ENCODE measurements around the gene PSEN1.

PSEN1 gene

DNA sequence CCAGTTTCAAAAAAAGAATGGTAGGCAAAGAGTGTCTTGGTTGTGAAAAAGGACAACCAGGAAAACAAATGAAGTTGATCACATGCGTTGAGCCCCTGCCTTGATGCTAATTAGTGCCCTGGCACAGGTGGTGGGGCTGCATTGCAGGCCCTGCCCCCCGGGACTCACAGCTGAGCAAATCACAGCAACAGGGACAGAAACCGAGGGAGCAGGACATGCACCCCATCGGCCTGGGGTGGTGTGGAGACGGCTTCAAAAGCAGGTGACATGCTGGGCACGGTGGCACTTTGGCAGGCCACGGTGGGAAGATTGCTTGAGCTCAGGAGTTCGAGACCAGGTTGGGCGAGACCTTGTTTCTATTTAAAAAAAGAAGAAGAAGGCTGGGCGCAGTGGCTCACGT, 99.8 kb downstream of the PSEN1 start:
- TF ChIP-seq POLR2A (IDR thresholded peaks at IDR 0.05; ENCODE audit: low read depth, low read length): no peak
- FAIRE-seq: no peak
- DNase-seq (ENCODE audit: insufficient read length, low spot score): peak; percentile 6

DNA sequence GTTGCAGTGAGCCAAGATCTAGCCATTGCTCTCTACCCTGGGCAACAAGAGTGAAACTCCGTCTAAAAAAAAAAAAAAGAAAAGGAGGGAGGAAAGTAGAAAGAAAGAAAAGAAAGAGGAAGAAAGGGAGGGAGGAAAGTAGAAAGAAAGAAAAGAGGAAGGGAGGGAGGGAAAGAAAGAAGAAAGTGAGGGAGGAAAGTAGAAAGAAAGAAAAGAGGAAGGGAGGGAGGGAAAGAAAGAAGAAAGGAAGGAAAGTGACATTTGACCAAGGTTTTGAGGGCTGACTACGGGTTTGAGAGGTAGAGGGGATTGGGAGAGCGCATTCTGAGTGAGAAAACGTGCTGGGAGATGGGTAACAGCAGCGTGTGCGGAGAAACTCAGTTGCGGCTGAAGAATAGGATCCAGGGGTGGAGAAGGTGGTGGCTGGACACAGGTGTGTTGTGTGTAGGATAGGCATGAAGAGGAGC, 100.5 kb downstream of the PSEN1 start:
- no peak for TF ChIP-seq POLR2A (IDR thresholded peaks at IDR 0.05; ENCODE audit: low read depth, low read length)
- no peak for DNase-seq (ENCODE audit: insufficient read length, low spot score)
- no peak for FAIRE-seq

DNA sequence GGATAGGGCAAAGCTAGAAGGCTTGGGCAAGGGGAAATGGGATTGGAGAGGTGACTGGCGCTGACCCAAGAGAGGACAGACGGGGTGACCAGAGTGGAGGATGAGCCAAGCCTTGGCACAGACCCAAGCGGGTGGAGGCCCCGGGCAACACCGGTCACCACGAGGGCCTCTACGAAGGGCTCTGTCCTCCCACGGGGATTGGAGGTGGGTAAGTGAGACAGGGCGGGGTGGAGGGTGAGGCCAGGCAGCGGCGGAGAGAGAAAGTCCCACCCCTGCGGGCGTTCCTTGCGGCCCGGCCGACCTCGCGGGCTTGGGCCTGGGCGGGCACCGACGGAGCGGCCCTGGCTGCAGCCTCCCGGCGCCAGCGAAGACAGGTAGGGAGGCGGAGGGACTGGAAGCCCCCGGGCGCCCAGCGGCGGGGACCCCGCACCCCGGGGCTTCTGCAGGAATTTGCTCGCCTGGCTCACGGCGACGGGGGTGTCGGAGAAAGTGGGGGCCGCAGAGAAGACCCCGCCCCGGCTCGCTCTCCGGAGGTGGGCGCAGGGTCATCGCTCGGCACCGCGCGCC, 101.0 kb downstream of the PSEN1 start, which contains the start of gene PAPLN:
PAPLN (plus strand) TSS at position 288 of the 567 bp plus-strand sequence. CDS start 2,273 bp downstream, outside the sequence.
- DNase-seq (ENCODE audit: insufficient read length, low spot score): peak; percentile 46
- TF ChIP-seq POLR2A (IDR thresholded peaks at IDR 0.05; ENCODE audit: low read depth, low read length): no peak
- FAIRE-seq: no peak

DNA sequence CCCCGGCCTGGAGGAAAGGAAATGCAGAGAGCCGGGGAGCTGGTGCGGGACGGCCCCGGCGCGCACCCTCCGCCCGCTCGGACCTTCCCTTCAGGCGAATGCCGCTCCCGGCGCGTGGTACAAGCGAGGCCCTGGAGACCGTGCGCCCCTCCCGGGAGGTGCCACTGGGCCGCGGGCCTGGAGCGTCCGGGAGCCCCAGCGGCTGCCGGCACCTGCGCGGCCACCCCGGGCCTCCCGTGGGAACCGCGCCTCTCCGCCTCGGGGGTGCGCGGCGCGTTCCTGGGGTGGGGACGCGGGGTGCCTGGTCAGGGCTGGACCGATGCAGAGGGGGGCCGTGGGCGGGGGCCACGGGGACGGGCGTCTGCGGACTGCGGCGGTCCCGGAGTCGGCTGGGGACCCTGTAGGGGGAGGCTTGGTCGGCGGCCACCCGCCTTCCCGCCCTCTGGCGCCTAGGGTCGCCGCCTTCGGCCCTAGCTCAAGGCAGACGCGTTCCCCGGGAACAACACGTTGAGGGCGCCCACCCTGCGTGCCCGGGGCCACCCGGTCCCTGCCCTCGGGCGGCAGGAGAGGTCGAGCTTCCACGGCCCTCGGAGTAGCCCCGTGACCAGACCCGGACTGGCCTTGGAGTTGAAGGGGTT, 101.6 kb downstream of the PSEN1 start:
- FAIRE-seq (no peak), DNase-seq (ENCODE audit: insufficient read length, low spot score) (peak; percentile 5)
- TF ChIP-seq POLR2A (IDR thresholded peaks at IDR 0.05; ENCODE audit: low read depth, low read length): no peak

DNA sequence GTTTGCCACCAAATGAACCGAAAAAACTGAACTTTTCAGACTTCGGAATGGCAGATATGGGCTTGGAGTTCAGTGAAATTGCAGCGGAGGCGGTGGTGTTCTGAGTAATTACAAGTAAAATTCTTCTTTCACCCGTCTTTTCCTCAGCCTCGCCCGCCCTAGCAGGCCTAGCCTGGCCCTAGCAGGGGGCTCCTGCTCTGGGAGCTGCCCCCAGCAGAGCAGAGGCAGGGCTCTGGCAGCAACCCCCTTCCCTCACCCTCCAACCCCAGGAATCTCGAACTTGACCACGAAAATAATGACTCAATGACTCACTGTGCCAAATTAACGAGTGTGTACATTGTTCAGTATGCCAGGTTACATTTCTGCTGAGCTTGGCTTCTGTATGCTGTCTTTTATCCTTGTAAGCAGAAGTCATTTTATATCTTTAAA, 102.1 kb downstream of the PSEN1 start:
- DNase-seq (ENCODE audit: insufficient read length, low spot score) (peak; percentile 88), FAIRE-seq (peak; percentile 38)
- TF ChIP-seq POLR2A (IDR thresholded peaks at IDR 0.05; ENCODE audit: low read depth, low read length): no peak

DNA sequence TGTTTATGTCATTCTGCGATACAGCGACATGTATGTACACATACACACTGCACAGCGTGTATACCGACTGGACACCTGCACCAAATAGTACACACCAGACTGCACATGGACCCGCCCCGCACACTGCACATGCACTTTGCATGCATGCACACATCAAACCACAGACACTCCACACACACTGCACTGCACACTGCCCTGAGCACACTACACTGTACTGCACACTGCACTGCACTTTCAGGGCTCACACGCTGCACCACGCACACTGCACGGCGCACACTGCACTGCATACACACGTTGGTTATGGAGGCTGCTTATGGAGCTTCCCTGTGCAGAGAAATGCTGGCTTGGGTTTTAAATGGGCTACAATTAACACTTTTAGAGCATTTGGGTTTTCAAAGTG, 102.6 kb downstream of the PSEN1 start:
- DNase-seq (ENCODE audit: insufficient read length, low spot score) (peak; percentile 50), FAIRE-seq (no peak)
- TF ChIP-seq POLR2A (IDR thresholded peaks at IDR 0.05; ENCODE audit: low read depth, low read length): no peak

DNA sequence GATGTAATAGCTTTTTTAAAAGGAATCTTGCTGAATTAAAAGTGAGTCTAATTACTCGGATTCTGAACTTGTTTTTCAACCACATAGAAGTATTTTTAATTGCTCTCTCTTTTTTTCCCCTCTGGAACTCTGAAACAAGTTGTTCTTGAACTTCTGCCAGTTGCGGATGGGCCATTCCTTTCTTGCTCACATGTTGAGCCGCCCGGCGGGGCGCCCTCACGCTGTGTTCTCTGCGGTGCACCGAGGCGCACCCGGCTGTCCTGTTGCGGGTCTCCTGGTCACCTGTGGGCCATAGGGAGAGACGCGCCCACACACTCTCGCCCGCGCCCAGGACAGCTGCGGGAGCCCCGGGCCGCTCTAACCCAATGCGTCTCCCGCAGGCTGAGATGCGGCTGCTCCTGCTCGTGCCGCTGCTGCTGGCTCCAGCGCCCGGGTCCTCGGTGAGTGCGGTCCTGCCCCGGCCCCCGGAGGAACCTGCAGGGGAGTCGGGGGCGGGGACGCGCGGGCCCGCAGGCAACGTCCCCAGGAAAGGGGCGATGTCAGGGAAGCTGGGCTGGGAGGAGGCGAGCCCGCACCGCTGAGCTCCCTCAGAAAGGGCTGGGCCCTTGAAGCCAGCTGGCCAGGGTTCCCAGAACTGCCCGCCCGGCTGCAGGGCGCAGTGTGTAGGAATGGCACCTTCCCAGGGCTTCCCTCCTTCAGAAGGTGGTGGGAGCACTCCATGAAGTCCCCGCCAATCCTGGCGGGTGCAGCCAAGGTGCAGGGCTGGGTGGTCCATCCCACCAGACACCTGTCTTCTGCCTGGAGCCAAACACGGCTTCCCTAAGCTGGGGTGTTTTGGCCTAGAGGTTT, 103.3 kb downstream of the PSEN1 start:
- DNase-seq (ENCODE audit: insufficient read length, low spot score) (peak; percentile 62), FAIRE-seq (no peak)
- TF ChIP-seq POLR2A (IDR thresholded peaks at IDR 0.05; ENCODE audit: low read depth, low read length): no peak

DNA sequence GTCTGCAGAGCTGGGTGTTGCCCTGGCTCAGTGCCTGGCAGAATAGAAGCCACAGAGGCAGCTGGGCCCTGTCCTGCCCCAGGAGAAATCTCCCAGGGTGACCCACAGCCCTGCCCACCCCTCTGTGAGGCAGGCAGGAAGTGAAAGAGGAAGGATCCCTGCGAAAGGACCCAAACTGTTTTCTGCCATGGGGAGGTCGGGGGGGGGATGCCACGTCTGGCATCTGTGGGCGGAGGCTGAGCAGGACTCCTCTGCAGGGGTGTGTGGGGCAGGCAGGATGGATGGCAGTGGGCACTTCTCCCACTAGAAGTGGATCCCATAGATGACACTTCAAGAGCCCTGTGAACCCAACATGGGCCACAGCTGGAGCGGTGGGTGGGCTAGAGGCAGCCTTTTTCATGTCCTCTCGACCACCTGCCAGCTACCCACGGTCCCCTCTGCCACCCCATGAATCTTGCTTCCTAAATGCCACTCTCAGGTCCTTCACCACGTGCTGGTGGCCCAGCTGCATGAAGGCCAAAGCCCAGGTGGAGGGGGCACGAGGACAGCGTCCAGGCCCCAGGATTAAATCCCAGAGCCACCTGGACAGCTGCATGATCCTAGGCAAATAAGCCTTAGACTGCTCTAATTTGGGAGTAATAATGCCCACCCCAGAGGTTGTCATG, 104.6 kb downstream of the PSEN1 start:
- FAIRE-seq (no peak), DNase-seq (ENCODE audit: insufficient read length, low spot score) (peak; percentile 16)
- TF ChIP-seq POLR2A (IDR thresholded peaks at IDR 0.05; ENCODE audit: low read depth, low read length): no peak

DNA sequence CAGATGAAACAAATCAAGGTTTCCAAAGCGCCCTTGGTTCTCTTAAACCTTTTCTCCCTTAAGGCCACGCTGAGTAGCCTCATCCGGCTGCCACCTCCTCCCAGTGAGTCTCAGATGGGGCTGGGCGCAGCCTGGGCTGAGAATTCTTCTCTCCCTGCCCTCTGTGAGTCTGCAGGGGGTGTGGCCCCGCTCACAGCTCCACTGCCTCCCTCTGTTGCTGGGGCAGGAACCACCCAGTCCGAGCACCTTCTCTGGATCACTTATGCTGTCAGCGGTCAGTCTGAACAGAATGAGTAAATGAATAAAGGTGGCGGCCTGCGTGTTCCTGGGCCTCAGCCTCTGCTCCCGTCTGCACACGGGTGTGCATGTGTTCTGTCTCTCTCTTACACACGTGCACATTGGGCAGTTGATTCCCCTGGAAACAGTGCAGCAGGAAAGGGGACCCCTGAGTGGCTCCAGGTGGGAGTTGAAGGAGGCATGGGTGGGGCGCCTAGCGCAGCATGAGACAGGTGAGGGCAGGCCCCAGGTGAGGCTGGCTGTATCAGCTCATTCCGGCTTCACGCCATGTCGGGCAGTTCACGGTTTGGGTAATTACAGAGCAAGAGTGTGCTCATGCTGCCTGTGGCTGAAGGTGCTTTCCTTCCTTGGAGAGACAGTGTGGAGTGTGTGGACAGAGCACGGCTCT, 105.3 kb downstream of the PSEN1 start:
- peak; percentile 81 for DNase-seq (ENCODE audit: insufficient read length, low spot score)
- FAIRE-seq: no peak
- TF ChIP-seq POLR2A (IDR thresholded peaks at IDR 0.05; ENCODE audit: low read depth, low read length): no peak

DNA sequence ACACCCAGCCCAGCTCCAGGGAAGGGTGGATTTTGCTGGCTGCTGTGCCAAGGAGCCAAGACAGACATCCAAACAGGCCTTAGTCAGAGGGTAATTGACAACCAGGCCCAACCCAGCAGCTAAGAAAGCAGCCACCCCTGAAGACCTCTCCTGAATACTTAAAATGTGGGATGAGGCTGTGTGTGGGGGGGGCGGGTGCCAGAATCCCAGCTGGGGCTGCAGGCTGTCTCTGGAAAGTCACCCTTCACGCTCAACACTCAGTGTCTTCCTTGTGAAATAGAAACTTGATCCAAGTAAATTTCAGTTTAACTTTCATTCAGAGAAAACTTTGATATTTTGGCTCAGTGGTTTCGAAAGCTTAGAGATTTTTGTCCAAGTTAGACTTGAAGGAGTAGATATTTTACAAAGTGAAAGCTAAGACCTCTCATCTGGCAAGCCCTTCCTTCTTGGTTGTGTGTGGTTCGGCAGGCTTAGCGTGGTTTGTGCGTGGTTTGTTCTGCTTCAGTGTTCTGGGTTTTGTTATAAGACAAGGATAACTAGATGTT, 106.1 kb downstream of the PSEN1 start:
- TF ChIP-seq POLR2A (IDR thresholded peaks at IDR 0.05; ENCODE audit: low read depth, low read length): no peak
- FAIRE-seq: no peak

DNA sequence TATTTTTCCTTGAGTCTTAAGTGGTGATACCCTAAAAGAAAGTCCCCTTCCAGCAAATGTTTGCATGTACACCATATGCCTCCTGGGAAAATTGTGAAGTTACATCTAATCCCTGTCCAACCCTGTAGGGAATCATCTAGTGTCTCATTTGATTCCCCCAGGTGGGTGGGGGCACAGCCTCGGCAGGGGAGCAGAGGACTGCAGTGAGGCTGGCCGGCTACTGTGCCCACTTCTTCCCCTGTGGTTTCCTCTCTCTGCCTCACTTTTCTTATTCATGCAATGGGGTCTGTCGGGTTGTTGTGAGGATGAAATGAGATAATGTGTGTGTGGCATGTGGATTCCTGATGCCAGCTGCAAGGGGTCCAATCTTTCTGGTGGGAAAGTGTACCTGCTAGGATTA, 107.0 kb downstream of the PSEN1 start:
- no peak for TF ChIP-seq POLR2A (IDR thresholded peaks at IDR 0.05; ENCODE audit: low read depth, low read length)
- FAIRE-seq: no peak
- DNase-seq (ENCODE audit: insufficient read length, low spot score): no peak

More for the DNA sequence above, 106.1 kb downstream of the PSEN1 start:
- DNase-seq (ENCODE audit: insufficient read length, low spot score): no peak

DNA sequence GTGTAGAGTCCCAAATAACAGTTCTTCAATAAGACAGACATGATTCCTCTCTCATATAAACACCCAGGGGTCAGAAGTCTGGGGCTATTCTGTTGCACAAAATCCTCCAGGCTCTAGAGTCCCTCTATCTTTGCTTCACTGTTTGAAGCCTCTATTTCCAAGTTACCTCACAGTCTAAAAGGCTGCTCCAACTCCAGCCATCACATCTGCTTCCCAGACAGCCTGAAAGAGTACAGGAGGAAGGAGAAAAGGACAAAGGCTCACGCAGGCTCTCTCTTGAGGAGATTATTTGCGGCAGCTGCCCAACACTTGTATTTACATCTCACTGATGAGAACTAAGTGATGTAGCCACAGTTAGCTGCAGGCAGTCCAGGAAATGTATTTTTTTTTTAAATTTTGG, 107.4 kb downstream of the PSEN1 start:
- no peak for TF ChIP-seq POLR2A (IDR thresholded peaks at IDR 0.05; ENCODE audit: low read depth, low read length)
- DNase-seq (ENCODE audit: insufficient read length, low spot score): no peak
- no peak for FAIRE-seq
